Measurements from ENCODE around the gene MANBA.

DNA sequence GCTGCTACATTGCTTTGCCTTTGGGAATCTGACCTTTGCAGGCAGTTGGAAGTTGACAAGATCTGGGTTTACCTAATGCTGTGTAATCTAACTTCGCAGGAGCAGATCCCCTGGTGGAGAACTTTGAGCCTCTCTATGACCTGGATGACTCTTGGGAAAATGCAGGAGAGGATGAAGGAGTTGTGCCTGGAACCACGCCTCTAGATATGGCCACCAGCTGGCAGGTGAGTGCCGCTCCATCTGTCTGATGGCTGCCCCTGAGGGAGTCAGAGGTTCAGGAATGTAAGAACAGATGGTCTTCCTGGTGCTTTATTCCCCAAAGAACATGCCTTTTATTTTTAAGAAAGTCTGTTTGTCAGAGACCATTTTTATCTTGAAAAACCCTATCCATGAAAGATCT is 150.3 kb downstream of the MANBA start:
- TF ChIP-seq CTCF (IDR thresholded peaks at IDR 0.05; ENCODE audit: low read depth, low read length, poor library complexity, severe bottlenecking), result no peak
- no peak for TF ChIP-seq EZH2phosphoT487 (IDR thresholded peaks at IDR 0.05; ENCODE audit: borderline replicate concordance, low read length)

Measured in DOHH2 (cell line).